Measurements from ENCODE around the gene FOXO3. TPM values are rescaled to one million over a fixed set of nuclear protein-coding genes. Genes with fewer than 3 reads are reported as not detected.
"Not testable (repeated sequence)": the region's sequence is repeated elsewhere in the genome, so short reads cannot be mapped to it uniquely, and the experiment has no call there.

FOXO3 gene
- total RNA-seq, 1 experiment from 2014 or later, result 22.3 TPM

GRCh38 chr6:108555399-108556052, 5.2 kb upstream of the FOXO3 start:
- no peak for DNase-seq (ENCODE audit: low spot score)

GRCh38 chr6:108556250-108556649, 4.5 kb upstream of the FOXO3 start:
- DNase-seq (ENCODE audit: low spot score), result no peak

- peak; percentile 15 for DNase-seq (ENCODE audit: low spot score)
Observed at GRCh38 chr6:108556866-108557493, 3.7 kb upstream of the FOXO3 start.

DNA sequence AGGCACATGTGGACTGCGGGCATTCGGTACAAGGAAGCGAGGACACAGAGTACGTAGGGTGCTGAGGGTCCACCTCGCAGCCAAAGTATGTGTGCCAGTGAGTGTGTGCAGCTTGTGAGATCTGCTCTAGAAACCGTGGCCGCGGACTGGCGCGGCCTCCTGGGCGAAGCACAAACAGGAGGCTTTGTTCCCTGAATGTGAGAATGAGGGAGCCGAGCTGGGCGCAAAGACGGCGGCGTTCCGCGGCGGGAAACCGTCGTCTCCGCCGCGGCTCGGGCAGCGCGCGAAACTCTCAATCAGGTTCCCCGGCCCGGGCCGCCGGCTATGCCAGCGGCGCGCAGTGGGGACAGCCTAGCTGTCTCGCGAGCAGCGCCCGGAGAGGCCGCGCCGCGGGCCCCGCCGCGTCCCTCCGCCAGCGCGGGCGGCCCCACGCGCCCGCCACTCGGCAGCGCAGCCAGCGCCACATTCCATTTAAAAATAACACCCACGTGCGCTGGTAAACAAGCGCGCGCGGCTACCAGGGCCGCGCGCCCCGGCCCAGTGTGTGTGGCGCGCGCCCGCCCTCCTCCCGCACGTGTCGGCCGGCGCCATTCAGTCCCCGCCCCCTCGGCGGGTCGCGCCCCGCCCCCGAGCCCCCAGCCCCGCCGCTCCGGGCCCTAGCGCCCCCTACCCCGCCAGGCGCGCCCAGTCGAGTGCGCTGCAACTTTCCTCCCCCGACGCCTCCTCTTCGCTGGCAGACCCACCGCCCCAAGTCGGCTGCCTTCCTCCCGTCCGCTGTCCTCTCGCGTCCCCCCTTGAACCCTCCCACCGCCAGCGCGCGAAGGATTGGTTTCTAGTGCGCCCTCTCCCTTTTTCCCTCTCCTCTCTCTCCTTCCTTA, 3.0 kb upstream of the FOXO3 start:
- peak; percentile 62 for DNase-seq (ENCODE audit: low spot score)

DNA sequence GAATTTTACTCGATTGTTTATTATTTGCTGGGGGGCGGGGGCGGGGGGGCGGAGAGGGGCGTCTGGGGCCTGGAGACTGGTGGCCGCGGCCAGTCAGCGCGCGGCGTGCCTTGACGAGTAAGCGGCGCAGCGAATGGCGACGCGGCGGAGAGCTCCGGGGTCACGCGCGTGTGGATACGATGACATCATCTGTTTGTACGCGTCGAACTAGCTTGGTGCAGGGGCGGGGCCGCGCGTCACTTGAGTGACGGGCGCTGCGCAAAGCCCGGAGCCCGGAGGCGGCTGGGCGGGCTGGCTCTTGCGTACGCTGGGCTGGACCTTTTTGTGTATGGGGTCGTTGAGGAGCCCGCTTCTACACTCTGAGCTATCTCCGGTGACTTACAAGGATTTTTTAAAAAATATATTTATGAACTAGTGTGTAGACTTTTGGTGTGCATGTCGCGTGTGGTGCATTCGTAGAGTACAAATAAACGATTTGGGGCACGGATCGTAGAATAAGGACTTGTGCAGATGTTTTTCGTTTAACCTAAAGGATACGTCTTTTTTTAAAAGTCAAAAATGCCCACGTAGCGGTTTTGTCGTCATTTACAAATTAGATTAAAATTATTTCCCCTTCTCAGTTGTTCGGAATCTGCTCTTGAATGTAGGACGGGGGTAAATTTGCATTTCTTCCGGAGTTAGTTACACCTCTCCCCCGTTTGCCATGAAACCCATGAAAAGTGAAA, 2.2 kb upstream of the FOXO3 start:
- peak; percentile 96 for DNase-seq (ENCODE audit: low spot score)

DNA sequence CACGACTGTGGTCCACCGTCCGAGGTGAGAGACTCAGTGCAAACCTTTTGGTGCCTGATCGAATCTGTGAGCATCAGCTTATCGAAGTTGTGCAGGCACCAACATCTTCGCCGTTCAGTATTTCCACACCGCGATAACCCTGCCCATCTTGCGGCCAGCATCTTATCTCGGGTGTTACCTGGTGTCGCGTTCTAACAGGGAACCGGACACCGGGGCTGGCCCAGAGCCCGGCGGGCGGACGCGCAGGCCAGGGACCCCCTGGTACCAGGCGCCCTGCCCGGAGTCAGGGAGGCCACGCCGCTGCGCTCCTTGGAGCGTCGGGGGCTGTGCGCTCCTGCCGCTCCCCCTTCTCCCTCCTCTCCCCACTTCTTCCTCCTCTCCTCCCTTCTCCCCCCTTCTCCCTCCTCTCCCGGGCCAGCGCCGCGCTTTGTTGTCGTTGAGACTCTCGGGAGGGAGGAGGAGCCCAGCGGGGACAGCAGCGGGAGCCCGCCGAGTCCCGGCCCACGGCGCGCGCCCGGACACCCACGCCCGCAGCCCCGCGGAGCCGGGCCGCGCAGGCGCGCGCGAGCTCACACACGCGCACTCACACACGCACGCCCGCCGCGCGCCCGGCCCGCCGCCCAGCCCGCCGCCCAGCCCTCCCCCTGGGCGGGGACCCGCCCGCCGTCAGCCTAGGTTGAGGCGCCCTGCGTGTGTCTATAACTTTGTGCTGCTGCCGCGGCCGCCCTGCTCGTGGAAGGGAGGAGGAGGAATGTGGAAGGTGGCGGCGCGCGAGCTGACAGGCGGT, 1.4 kb upstream of the FOXO3 start:
- peak; percentile 79 for DNase-seq (ENCODE audit: low spot score)

GRCh38 chr6:108559884-108560462, 744 bp upstream of the FOXO3 start:
- DNase-seq (ENCODE audit: low spot score), result peak; percentile 67

GRCh38 chr6:108561309-108561647, 561 bp downstream of the FOXO3 start:
- not testable (repeated sequence) for DNase-seq (ENCODE audit: low spot score)

GRCh38 chr6:108561742-108562502, 1.2 kb downstream of the FOXO3 start:
- DNase-seq (ENCODE audit: low spot score), result peak; percentile 77

- peak; percentile 88 for DNase-seq (ENCODE audit: low spot score)
Observed at GRCh38 chr6:108562503-108562993, 1.8 kb downstream of the FOXO3 start.

DNA sequence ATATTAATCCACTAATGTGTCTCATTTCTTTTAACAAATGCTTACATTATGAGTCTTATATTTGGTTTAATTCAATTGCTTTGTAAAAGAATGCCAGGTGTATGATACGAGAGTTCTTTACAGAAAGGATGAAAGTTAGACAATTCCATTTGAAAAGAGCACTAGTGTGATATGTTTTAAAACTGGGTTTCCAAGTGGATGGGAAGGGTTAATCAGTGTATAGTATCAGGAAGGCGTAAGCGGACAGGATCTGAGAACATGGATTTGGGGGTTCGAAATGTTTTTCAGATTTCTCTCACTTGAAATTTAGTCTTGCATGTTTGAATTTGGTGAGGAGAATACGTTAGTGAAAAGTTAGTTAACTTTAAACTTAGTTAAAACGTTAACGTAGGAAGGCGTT, 2.6 kb downstream of the FOXO3 start:
- no peak for DNase-seq (ENCODE audit: low spot score)

DNA sequence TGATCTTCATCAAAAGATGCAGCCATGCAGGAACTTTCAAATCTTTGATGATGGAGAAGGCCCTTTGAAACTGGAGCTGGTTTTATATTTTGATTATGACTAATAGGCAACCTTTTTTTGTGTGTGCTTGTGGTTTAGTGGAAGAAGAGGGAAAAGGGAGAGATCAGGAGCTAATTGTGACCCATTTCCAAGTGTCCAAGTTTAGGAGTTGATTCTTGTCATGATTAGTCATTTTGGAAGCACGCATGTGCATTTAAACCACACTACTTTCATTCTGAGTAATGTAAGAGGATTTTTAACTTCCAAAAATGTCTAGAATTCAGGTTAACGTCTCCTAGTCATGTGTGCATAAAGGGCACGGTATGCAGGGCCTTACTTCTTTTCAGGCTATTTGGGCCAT, 3.5 kb downstream of the FOXO3 start:
- no peak for DNase-seq (ENCODE audit: low spot score)

GRCh38 chr6:108565091-108565766, 4.5 kb downstream of the FOXO3 start:
- no peak for DNase-seq (ENCODE audit: low spot score)

DNA sequence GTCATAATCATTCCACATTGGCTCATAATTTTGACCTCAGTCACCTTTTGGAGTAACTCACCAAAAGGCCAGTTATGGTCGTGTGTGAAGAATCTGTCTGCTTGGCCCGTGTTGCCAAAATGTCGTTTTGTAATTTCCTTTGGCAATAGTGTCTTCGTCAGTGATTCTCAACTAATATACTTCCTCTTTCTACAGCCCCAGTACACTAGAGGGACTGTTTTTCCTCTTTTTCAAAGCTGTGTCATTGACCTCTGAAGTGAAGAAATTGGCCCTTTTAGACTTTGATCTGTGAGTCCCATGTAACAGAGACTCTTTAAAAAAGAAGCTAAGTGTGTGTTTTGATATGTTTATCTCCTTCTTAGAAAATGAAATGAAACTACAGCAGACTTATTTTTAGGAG, 5.2 kb downstream of the FOXO3 start:
- no peak for DNase-seq (ENCODE audit: low spot score)

DNA sequence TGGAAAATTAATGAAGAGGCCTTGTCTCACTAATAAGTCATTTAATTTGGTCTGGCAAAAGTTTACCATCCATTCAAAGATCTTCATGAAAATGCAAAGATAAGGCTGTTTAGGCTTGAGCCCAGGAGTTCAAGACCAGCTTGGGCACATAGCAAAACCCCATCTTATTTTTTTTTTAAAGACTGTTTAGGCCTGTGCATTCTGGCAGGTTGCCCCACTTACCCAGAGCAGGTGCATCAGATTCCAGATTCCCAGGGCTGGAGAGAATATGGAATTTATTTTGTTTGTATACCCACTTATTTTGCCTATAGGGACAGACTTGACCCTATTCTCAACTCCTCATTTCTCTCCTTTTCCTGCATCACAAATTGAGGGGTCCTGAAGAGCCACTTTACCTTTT, 5.7 kb downstream of the FOXO3 start:
- no peak for DNase-seq (ENCODE audit: low spot score)

DNA sequence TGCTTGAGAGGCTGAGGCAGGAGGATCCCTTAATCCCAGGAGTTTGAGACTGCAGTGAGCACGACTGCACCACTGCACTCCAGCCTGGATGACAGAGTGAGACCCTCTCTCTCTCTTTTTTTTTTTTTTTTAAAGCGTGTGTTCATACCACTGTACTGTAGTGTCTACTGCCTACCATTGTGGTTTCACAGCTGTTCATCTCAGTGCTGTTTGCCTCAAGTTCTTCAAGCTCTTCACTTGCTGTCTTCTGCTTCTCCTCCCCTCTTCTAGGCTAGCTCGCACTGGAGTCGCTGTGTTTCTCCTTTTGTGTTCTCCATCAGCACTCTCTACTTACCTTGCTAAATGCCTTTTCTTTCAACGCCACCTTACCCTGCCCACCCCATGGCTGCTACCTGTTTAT, 7.4 kb downstream of the FOXO3 start:
- DNase-seq (ENCODE audit: low spot score), result no peak

DNA sequence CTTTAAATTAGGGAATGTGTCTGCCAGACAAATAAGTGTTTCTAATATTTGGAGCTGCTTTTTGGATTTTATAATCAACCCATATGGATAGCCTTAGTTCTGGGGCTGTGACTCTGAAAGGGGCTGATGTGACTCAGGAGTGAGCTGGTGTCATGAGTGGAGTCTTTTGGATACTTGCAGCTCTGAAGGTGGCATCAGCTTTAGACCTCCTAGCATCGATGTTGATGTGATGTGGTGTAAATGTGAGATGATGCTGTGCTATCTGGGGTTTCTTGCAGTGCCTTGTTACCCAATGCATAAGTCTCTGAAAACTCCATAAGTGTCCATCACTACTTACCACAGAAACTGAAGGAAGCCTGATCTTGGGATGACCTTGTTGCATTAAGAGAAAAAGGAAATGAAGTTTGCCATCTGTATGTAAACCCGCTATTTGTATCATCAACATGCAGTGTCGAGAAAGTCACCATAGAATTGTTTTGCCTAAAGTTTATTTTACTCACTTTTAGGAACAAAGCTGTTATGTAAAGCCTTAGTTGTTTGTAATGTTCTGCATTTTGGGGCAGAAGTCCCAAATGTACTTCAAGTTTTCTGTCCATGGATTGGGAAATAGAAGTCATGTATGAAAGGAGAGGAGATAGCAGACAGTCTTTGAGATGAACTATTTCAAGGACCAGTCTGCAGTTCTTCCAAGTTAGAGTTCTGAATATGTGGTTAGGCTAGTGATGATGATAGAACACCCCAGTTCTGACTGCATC, 8.0 kb downstream of the FOXO3 start:
- DNase-seq (ENCODE audit: low spot score), result no peak

- no peak for DNase-seq (ENCODE audit: low spot score)
Observed at GRCh38 chr6:108570517-108570916, 9.8 kb downstream of the FOXO3 start.

All from HT-29 (cell line).